Mucosa of descending colon (tissue), 3 donors: ENCODE results near the gene FAM184B. TPM values are rescaled to one million over a fixed set of nuclear protein-coding genes. Genes with fewer than 3 reads are reported as not detected.
"Not testable (repeated sequence)": the region's sequence is repeated elsewhere in the genome, so short reads cannot be mapped to it uniquely, and the experiment has no call there.

ENCODE experiments used
- ATAC-seq: fragments of 200-7000 bp; cut with Tn5 transposase; one replicate; pipeline ENCODE4 v1.9.1; 2020; ENCODE audit warnings: mild to moderate bottlenecking, moderate library complexity
- DNase-seq, 3 donors: peaks; one replicate each; pipeline ENCODE4 v3.0.0-alpha.2; 2020
- H3K36me3 ChIP-seq: fragments of 200-600 bp; one replicate; pipeline ENCODE4 v1.8.0; 2021; ENCODE audit warnings: low read depth, mild to moderate bottlenecking
- H3K4me1 ChIP-seq: fragments of 200-600 bp; one replicate; pipeline ENCODE4 v1.8.0; 2021; ENCODE audit warnings: low read depth, mild to moderate bottlenecking
- H3K4me3 ChIP-seq: fragments of 200-600 bp; one replicate; pipeline ENCODE4 v1.8.0; 2021; ENCODE audit warnings: mild to moderate bottlenecking
- H3K9me3 ChIP-seq: fragments of 200-600 bp; one replicate; pipeline ENCODE4 v1.8.0; 2021; ENCODE audit warnings: mild to moderate bottlenecking
- intact Hi-C, 2 donors: fragments of 100-400 bp; cut with DNase I in 1 of 2; cut with micrococcal nuclease in 1 of 2; formaldehyde crosslinking; loops; one replicate each; pipeline versions ENCODE4 v1.11.0 to v1.11.1; 2022; cut with DNase I, micrococcal nuclease
- total RNA-seq, 3 donors: library from RNA; stranded (reverse); fragmentation: NEBNext Ultra II Directional in 2 of 3; extraction: Animal tissue kit (Norgen Biotek cat#: 25700) in 2 of 3; gene quantifications; one replicate each; pipeline versions ENCODE4 v1.2.1 to v1.2.4, GENCODE V29; 2021 to 2023
- TF ChIP-seq, protein P1 (sequence below): fragments of 200-600 bp; IDR thresholded peaks from one replicate; pipeline ENCODE4 v1.8.0; 2022; ENCODE audit warnings: antibody characterized with exemption, mild to moderate bottlenecking
- donor health status: DM: no; HTN: no; CAD: no; lungs with moderate emphysema.
- donor health status: DM: no; HTN: no; CAD: no.
- donor health status: DM: no; HTN: yes; CAD: no.

Gene FAM184B
- total RNA-seq, 3 donors from 2014 or later = 0.13 to 0.61 (median 0.41) TPM

DNA sequence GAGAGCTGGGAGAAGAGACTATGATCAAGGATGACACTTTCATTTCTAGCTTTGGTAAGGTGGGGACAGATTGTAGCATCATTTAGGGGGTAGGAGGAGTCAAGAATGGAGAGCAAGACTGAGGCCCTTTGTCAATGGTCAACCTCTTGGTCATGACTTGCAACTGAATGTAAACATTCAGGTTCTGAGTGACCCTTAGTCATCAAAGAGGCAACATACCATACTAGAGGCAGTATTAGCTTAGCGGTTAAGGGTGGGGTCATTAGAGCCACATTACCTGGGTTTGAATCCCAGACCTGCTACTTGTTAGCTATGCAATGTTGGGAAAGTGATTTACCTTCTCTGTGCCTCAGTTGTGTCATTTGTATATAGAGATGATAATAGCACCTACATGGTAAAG is 90.5 kb downstream of the FAM184B start:
- H3K4me3 ChIP-seq = no peak overlapping the region
- TF ChIP-seq, protein P1, sequence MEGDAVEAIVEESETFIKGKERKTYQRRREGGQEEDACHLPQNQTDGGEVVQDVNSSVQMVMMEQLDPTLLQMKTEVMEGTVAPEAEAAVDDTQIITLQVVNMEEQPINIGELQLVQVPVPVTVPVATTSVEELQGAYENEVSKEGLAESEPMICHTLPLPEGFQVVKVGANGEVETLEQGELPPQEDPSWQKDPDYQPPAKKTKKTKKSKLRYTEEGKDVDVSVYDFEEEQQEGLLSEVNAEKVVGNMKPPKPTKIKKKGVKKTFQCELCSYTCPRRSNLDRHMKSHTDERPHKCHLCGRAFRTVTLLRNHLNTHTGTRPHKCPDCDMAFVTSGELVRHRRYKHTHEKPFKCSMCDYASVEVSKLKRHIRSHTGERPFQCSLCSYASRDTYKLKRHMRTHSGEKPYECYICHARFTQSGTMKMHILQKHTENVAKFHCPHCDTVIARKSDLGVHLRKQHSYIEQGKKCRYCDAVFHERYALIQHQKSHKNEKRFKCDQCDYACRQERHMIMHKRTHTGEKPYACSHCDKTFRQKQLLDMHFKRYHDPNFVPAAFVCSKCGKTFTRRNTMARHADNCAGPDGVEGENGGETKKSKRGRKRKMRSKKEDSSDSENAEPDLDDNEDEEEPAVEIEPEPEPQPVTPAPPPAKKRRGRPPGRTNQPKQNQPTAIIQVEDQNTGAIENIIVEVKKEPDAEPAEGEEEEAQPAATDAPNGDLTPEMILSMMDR = no peak
- DNase-seq (no peak), ATAC-seq (no peak)
- H3K36me3 ChIP-seq = no peaks in the 10 kb centered on the region
- H3K4me1 ChIP-seq = no peaks in the 10 kb centered on the region
- H3K9me3 ChIP-seq = no peaks in the 10 kb centered on the region
- intact Hi-C loops = no loop called here

DNA sequence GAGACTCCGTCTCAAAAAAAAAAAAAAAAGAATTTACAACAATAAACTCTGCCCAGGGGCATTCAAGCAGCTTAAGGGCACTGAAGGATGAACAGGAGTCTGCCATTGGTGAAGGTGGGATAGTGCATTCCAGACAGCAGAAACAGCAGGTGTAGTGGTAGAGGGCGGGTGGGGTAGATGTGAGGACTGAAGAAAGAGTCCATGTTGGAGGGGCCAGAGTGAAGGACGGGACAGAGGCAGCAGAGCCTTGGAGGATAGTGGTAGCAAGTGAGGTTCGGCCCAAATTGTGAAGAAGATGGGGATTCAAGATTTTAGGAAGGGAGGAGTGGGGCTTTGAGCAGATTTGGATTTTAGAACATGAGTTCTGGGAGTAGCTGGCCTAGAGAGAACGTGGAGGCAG is 91.3 kb downstream of the FAM184B start:
- DNase-seq (no peak), ATAC-seq (no peak)
- TF ChIP-seq, protein P1 = no peak
- Histone ChIP-seq H3K36me3 (no peaks in the 10 kb centered on the region), H3K9me3 (no peaks in the 10 kb centered on the region), H3K4me1 (no peaks in the 10 kb centered on the region), H3K4me3 (no peak overlapping the region)
- intact Hi-C loops = no loop called here

GRCh38 chr4:17688011-17688441 is 93.4 kb downstream of the FAM184B start:
- no peaks in the 10 kb centered on the region for H3K36me3 ChIP-seq
- TF ChIP-seq, protein P1 = no peak
- no peaks in the 10 kb centered on the region for H3K4me1 ChIP-seq
- DNase-seq = no peak
- H3K4me3 ChIP-seq = no peak overlapping the region
- no peak for ATAC-seq
- intact Hi-C loops = no loop called here
- no peaks in the 10 kb centered on the region for H3K9me3 ChIP-seq

DNA sequence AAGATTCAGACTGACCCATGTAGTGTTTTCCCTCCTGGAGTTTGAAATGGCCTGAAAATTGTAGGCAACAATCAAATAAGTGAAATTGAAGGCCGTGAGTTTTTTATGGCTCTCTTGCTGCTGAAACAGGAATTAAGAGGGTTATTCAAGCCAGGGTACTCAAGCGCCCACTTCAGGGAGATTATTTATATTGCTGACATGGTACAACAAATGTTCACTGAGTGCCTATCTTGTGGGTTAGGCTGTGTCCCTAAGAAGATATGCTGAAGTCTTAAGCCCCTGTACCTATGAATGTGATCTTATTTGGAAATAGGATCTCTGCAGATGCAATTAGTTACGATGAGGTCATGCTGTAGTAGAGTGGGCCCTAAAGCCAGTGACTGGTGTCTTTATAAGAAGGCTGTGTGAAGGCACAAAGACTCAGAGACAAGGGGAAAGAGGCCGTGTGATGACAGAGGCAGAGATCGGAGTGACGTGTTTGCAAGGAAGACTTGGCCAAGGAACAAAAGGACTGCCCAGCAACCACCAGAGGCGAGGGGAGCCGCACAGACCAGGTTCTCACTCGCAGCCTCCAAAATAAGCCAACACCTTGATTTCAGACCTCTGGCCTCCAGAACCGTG is 94.1 kb downstream of the FAM184B start:
- intact Hi-C loops = no loop called here
- ATAC-seq = no peak
- H3K4me3 ChIP-seq = no peak overlapping the region
- TF ChIP-seq, protein P1 = no peak
- no peak for DNase-seq
- H3K36me3 ChIP-seq = no peaks in the 10 kb centered on the region
- H3K9me3 ChIP-seq = no peaks in the 10 kb centered on the region
- H3K4me1 ChIP-seq = no peaks in the 10 kb centered on the region

GRCh38 chr4:17684648-17685047 is 96.8 kb downstream of the FAM184B start:
- ATAC-seq, intact Hi-C loops, H3K4me3 ChIP-seq, H3K9me3 ChIP-seq, DNase-seq, H3K36me3 ChIP-seq, H3K4me1 ChIP-seq: not testable (repeated sequence)

GRCh38 chr4:17682222-17682566 is 99.2 kb downstream of the FAM184B start:
- H3K4me3 ChIP-seq = no peak overlapping the region
- intact Hi-C loops = no loop called here

More at GRCh38 chr4:17682222-17682566, 99.2 kb downstream of the FAM184B start:
- Histone ChIP-seq H3K4me1 (no peaks in the 10 kb centered on the region), H3K36me3 (no peaks in the 10 kb centered on the region), H3K9me3 (no peaks in the 10 kb centered on the region)
- TF ChIP-seq, protein P1 = no peak
- ATAC-seq = no peak
- DNase-seq = no peak
